GM19463 (cell line): ENCODE results near the gene FN3K.
"Not testable (repeated sequence)": the region's sequence is repeated elsewhere in the genome, so short reads cannot be mapped to it uniquely, and the experiment has no call there.

Source experiments
- ATAC-seq: cut with Tn5 transposase; IDR thresholded peaks from one replicate; pipeline ENCODE4 v1.9.1; 2021; ENCODE audit warnings: mild to moderate bottlenecking, moderate library complexity; ENCODE audit not compliant: unreplicated experiment

Gene FN3K

DNA sequence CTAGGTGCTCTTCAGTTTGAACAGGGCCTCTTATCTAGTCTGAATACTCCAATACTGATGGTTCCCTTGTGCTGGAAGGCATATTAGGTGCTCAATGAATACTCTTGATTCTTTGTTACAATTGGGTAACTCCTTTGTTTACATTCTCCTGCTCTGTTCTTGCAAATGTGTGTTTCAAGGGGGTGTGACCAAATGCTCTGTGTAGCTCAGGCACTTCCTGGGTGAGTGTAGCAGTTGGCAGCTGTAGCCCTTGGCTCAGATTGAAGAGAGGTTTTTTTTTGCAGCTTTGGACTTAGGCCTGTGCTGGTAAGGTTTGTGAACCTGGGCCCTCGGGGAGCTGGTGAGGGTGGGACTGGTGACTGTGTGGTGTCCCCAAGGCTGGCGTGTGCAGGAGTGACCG, 36.6 kb downstream of the FN3K start:
- ATAC-seq, result no peak

DNA sequence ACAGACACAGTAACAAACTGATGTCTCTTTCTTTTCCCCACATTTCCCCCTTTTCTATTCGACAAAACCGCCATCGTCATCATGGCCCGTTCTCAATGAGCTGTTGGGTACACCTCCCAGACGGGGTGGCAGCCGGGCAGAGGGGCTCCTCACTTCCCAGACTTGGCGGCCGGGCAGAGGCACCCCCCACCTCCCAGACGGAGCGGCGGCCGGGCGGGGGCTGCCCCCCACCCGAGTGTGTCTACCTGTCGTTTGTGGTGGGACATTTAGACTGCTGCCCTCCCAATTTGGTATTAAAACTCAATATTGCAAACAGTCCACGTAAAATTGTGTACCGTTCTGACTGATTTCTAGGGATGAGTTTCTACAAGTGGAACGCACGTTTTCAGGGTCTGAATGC, 39.0 kb downstream of the FN3K start:
- ATAC-seq, result not testable (repeated sequence)

GRCh38 chr17:82775001-82775823, 39.8 kb downstream of the FN3K start:
- no peak for ATAC-seq

DNA sequence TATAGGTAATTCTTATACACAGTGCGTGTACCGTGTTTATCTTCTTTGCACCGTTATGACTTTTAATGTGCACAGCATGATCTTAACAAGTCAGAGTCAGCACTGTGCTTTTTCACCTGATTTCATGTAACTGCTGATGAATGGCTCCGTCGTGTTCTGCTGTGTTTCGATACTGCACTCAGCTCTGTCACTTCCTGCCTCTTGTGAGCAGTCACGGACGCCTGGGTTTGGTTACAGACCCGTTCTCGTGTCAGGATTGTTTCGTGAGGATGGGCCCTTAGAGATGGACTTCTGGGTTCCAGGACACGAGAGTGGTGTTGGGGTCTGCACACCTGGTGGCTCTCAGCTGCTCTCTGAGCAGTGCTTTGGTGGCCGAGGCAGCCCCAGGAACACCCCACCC, 41.0 kb downstream of the FN3K start:
- ATAC-seq, result no peak

GRCh38 chr17:82777778-82778375, 42.5 kb downstream of the FN3K start:
- ATAC-seq, result not testable (repeated sequence)

DNA sequence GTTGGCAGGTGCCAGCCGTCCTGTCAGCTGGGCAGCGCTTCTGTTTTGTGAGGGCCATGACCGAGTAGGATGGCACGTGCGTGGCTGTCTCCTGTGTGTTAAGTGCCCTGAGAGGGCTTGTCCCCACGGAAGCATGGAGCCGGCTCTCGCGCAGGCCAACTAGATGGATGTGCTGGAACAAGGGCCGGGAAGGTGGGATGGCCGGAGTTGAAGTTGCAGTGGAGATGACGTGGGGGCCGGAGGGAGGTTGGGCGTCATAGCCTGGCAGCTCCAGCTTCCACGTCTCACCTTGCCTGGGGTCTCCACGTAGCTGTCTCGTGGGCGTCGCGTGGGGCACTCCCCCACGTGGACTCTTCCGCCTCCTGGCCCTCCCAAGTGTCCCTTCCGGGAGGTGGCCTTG, 44.1 kb downstream of the FN3K start:
- no peak for ATAC-seq

- ATAC-seq, result no peak
Measured at GRCh38 chr17:82780195-82780594, 44.8 kb downstream of the FN3K start.

DNA sequence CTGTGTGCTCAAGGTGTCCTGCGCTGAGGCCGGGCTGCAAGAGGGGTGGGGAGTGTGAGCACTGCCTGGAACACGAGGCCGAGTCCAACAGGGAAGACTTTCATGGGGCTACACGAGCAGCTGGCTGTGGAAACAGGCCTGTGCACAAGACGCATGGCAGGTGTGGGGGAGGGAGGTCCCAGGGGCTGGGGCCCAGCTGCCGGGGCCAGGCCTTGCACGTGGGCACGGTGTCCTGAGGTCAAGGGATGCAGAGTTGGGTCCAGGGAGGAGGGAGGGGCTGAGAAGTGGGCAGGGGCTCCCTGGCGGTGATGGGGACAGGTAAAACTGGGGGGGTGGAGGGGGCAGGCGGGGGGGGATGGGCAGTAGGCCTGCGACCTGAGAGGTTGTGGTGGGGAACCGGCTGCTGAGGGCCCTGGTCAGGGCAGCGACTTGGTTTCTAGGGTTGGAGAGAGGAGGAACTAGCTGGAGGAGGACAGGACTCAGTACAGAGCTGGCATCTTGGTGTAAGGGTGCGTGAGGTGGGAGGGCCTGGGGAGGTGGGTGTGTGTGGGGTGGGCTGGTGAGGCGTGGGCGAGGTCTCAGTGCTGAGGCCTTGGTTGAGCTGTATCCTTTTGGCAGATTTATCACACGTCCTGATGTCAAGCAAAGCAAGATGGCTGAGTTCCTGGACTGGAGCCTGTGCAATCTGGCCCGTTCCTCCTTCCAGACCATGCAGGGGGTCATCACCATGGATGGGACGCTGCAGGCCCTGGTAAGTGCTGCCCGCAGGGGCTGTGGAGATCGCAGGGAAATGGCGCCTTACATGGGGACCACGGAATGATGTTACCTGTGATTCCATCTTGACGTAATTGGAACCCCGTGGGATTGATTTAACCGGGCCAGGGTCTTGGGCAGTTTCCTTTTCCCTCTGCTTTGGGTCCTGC, 45.8 kb downstream of the FN3K start:
- ATAC-seq, result no peak

- peak; percentile 63 for ATAC-seq
Measured at GRCh38 chr17:82781894-82782274, 46.5 kb downstream of the FN3K start.

DNA sequence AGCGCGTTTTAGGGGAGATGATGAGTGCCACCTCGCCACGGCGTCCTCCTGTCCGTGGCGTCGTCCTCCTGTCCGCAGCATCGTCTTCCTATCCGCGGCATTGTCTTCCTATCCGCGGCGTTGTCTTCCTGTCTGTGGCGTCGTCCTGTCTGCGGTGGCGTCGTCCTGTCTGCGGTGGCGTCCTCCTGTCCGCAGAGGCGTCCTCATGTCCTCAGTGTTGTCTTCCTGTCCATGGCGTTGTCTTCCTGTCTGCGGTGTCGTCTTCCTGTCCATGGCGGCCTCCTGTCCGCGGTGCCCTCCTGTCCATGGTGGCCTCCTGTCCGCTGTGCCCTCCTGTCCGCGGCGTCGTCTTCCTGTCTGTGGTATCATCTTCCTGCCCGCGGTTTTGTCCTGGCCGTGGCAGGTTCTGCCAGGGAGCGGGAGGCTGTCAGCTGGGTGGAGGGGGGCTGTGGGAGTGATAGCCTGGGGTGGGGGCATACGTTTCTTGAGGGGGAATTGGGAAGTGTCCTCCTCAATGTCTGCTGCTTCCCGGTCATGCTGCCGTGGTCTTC, 47.3 kb downstream of the FN3K start:
- no peak for ATAC-seq

- ATAC-seq, result no peak
Measured at GRCh38 chr17:82783498-82783897, 48.1 kb downstream of the FN3K start.

DNA sequence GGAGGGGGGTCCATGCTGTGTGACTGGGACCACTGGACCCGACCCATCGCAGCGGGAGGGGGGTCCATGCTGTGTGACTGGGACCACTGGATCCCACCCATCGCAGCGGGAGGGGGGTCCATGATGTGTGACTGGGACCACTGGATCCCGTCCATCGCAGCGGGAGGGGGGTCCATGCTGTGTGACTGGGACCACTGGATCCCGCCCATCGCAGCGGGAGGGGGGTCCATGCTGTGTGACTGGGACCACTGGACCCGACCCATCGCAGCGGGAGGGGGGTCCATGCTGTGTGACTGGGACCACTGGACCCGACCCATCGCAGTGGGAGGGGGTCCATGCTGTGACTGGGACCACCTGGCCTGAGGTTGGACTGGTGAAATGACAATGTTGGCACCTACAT, 50.2 kb downstream of the FN3K start:
- ATAC-seq, result not testable (repeated sequence)

- no peak for ATAC-seq
Measured at GRCh38 chr17:82786427-82786826, 51.0 kb downstream of the FN3K start.

DNA sequence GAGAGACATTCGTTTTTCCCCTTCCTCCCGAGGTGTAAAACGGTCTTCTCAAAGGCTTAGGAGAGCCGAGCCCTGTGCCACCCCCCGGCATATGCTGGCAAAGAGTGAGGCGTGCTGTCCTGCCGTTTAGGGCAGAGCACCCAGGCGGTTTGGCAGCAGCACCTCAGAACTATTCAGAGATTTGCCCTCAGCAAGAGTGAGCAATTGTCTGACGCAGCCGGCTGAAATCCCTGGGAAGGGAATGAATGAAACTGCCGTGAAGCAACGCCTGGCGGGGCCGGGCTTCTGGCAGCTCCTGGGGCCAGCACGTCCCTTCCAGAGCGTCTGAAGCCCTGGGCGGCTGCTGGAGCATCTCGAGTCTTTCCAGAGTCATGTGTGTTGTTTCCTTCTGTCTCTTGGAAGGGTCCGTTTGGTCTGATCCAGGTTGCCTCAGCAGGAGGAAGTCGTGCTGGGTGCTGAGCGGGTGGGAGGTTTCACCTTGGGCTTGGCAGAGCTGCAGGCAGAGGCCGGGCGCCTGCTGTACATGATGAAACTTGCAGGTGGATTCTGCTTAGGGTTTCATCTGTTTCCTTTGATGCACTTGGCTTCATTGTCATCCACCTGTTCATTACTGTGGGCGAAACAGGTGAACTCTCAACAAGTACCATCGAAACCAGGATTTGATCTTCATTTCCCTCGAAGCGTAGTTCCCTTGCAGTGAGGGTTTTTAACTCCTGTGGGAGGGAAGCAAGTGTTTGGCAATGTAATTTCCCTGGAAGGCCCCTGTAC, 51.9 kb downstream of the FN3K start:
- no peak for ATAC-seq

GRCh38 chr17:82788206-82789001, 53.0 kb downstream of the FN3K start:
- no peak for ATAC-seq

DNA sequence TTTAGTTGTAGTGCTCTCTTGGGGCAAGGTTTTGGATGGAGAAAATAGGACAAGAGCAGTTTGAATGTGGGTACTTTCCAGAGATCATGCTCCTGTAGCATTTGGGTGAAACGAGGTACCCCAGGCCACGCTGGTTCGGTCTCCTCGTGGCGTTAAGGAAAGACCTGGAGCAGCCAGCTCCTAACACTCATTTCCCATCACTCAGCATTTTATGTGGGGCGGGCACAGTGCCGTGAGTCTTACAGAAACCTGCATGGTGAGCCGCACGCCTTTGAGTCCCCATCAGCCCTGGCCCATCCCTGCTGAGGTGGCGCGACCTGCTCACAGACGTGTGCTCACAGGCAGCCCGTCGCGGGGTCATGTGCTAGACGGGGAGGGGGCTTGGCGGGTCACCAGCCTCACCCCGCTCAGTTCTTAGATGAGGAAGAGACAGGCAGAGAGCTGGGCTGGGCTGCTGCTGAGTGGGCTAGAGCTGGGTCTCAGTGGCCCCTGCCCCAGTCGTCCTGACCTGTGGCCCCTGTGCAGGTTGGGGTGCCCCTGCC, 53.7 kb downstream of the FN3K start:
- no peak for ATAC-seq

DNA sequence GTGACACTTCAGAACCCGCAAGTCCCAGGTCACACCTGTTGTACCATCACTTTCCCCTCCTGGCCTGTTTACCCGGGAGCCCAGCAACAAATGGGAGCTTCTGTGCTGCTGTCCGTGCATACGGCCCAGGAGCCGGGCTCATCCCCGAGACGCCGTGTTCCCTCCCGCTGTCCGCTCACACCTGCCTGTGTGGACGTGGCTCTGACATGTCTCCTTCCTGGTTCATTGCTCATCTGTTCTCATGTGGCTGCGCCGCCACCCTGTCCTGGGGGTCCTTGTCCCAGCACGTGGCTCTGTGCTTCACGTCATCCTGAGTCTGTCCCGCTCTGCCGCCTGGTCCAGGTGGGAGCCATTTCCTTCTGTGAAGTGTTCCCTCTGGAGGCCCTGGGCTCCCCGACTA, 54.4 kb downstream of the FN3K start:
- ATAC-seq, result no peak

DNA sequence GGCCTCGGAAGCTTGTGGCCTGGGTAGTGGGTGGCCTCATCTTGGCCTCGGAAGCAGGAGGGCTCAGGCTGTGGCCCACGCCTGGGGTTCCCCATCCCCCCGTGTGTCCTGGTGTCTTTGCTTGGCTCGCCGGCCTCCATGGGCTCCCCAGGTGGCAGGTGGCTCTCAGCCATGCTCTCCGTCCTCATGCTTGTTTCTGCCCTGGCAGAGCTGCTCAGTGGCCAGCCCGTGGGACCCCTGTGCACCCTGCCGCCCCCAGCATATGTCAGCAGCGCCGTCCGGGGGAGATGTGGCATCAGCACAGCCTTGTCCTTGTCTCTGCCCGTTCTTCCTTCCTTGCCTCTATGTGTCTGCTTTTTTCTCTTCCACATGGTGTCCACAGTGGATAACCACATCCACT, 55.0 kb downstream of the FN3K start:
- ATAC-seq, result no peak

DNA sequence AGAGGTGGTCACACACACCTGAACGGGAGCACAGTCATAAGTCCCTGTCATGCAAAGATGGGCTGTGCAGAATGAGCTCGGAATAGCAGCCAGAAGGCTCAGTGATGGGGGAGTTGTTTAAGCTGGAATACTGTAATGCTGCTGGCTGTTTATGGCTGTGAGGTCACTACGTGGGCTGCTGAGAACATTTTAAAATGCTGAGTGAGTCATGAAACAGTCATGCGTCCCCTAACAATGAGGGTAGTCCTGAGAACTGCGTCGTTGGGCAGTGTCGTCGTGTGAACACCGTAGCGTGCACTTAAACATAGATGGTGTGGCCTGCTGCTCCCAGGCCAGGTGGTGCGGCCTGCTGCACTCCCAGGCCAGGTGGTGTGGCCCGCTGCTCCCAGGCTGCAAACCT, 56.1 kb downstream of the FN3K start:
- ATAC-seq, result no peak
